ENCODE data around the gene BAZ2A. TPM values are rescaled to one million over a fixed set of nuclear protein-coding genes. Genes with fewer than 3 reads are reported as not detected.

Gene BAZ2A
- total and polyA plus RNA-seq, 2 experiments from 2014 or later: 109 to 111 TPM

GRCh38 chr12:56591961-56592360 lies 38.2 kb downstream of the BAZ2A start (continued):
- TF ChIP-seq REST (IDR thresholded peaks at IDR 0.05; ENCODE audit: unreplicated experiment) (no peak), JUNB (IDR thresholded peaks at IDR 0.05; ENCODE audit: unreplicated experiment) (no peak), EZH2phosphoT487 (IDR thresholded peaks at IDR 0.05; ENCODE audit: unreplicated experiment) (no peak), ZNF114 (CRISPR knock-in tag; IDR thresholded peaks at IDR 0.05) (no peak), STAT1 (IDR thresholded peaks at IDR 0.05; ENCODE audit: unreplicated experiment) (no peak)
- TF ChIP-seq, protein P1, sequence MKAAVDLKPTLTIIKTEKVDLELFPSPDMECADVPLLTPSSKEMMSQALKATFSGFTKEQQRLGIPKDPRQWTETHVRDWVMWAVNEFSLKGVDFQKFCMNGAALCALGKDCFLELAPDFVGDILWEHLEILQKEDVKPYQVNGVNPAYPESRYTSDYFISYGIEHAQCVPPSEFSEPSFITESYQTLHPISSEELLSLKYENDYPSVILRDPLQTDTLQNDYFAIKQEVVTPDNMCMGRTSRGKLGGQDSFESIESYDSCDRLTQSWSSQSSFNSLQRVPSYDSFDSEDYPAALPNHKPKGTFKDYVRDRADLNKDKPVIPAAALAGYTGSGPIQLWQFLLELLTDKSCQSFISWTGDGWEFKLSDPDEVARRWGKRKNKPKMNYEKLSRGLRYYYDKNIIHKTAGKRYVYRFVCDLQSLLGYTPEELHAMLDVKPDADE (IDR thresholded peaks at IDR 0.05): no peak

GRCh38 chr12:56591126-56591525 lies 39.0 kb downstream of the BAZ2A start:
- Mint-ChIP-seq H3K9me3 (no peaks in the 10 kb centered on the region), H3K4me1 (peaks cover 50% of the 10 kb centered on the region), H3K27me3 (ENCODE audit: insufficient read depth, low read depth, poor library complexity) (peaks cover 7% of the 10 kb centered on the region), H3K36me3 (ENCODE audit: low read depth) (peaks cover 3% of the 10 kb centered on the region; the same call in 1 of the 3 replicates), H3K27ac (no peak overlapping the region), H3K4me3 (no peak overlapping the region)
- Histone ChIP-seq H2AFZ (no peak overlapping the region), H3K27ac (ENCODE audit: low read depth) (peak overlapping the region; percentile 30; the same call in 1 of the 2 replicates), H3K79me2 (replicated peaks; ENCODE audit: insufficient read depth) (no peaks in the 10 kb centered on the region), H3K9me2 (ENCODE audit: insufficient read depth) (no peaks in the 10 kb centered on the region), H3K4me2 (no peak overlapping the region), H3K4me1 (ENCODE audit: insufficient read depth) (peaks cover 37% of the 10 kb centered on the region), H3K36me3 (ENCODE audit: insufficient read depth) (no peaks in the 10 kb centered on the region), H3K27me3 (ENCODE audit: insufficient read depth) (no peaks in the 10 kb centered on the region), H4K20me1 (replicated peaks; ENCODE audit: insufficient read depth) (0 out of 2 replicates have a peak, but pooled peaks cover 2% of the 10 kb centered on the region), H3K4me3 (no peak overlapping the region), H3F3A (replicated peaks; ENCODE audit: low read depth) (0 out of 2 replicates have a peak, but pooled peaks cover 10% of the 10 kb centered on the region)
- ATAC-seq: peak; percentile 39
- TF ChIP-seq, protein P2, sequence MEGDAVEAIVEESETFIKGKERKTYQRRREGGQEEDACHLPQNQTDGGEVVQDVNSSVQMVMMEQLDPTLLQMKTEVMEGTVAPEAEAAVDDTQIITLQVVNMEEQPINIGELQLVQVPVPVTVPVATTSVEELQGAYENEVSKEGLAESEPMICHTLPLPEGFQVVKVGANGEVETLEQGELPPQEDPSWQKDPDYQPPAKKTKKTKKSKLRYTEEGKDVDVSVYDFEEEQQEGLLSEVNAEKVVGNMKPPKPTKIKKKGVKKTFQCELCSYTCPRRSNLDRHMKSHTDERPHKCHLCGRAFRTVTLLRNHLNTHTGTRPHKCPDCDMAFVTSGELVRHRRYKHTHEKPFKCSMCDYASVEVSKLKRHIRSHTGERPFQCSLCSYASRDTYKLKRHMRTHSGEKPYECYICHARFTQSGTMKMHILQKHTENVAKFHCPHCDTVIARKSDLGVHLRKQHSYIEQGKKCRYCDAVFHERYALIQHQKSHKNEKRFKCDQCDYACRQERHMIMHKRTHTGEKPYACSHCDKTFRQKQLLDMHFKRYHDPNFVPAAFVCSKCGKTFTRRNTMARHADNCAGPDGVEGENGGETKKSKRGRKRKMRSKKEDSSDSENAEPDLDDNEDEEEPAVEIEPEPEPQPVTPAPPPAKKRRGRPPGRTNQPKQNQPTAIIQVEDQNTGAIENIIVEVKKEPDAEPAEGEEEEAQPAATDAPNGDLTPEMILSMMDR (conservative IDR thresholded peaks at IDR 0.05; ENCODE audit: low read depth in 2 of 2): peak; percentile 8 to 28; a peak in 1 of 4 replicates
- TF ChIP-seq, protein P1 (IDR thresholded peaks at IDR 0.05): no peak
- TF ChIP-seq CREB1 (CRISPR knock-in tag; IDR thresholded peaks at IDR 0.05; ENCODE audit: low read depth): no peak
- no peak for TF ChIP-seq ZNF331 (CRISPR knock-in tag; IDR thresholded peaks at IDR 0.05; ENCODE audit: low read depth)
- no peak for TF ChIP-seq EZH2 (IDR thresholded peaks at IDR 0.05; ENCODE audit: low read depth, unreplicated experiment)
- no peak for TF ChIP-seq ZNF114 (CRISPR knock-in tag; IDR thresholded peaks at IDR 0.05)
- TF ChIP-seq JUNB (IDR thresholded peaks at IDR 0.05; ENCODE audit: unreplicated experiment): no peak
- TF ChIP-seq STAT1 (IDR thresholded peaks at IDR 0.05; ENCODE audit: unreplicated experiment): no peak
- peak; percentile 72 for DNase-seq (ENCODE audit: low spot score)
